Measurements from ENCODE around the gene C22orf23.

DNA sequence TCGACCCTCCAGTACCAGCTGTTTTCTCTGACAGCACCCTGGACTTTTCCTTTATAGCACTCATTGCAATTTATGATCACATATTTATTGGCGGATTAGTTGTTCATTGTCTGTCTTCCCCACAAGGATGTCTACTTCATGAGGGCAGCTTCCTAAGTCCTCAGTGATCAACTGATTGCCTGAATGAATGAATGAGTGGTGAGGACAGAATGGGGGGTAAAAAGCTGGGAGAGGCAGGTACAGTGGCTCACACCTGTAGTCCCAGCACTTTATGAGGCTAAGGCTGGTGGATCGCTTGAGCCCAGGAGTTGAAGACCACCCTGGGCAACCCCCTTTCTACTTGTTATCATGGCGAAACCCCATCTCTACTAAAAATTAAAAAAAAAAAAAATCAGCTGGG, 42.1 kb upstream of the C22orf23 start:
- TF ChIP-seq CTCF (IDR thresholded peaks at IDR 0.05) (no peak), POLR2A (IDR thresholded peaks at IDR 0.05) (no peak), EP300 (IDR thresholded peaks at IDR 0.05) (no peak)

All from ovary (tissue), 3 donors.